ENCODE data around the gene SLC35F6.

The SLC35F6 gene

GRCh38 chr2:26718949-26719686 is 45.0 kb upstream of the SLC35F6 start:
- DNase-seq: no peak
- Histone ChIP-seq H3K36me3 (peaks cover 9% of the 10 kb centered on the region), H3K9me3 (ENCODE audit: severe bottlenecking) (peaks cover 2% of the 10 kb centered on the region), H3K27ac (no peak overlapping the region), H3K4me3 (ENCODE audit: low read depth, low read length) (no peak overlapping the region), H3K27me3 (ENCODE audit: insufficient read depth, low read depth, severe bottlenecking) (no peaks in the 10 kb centered on the region)
- TF ChIP-seq, protein P1, sequence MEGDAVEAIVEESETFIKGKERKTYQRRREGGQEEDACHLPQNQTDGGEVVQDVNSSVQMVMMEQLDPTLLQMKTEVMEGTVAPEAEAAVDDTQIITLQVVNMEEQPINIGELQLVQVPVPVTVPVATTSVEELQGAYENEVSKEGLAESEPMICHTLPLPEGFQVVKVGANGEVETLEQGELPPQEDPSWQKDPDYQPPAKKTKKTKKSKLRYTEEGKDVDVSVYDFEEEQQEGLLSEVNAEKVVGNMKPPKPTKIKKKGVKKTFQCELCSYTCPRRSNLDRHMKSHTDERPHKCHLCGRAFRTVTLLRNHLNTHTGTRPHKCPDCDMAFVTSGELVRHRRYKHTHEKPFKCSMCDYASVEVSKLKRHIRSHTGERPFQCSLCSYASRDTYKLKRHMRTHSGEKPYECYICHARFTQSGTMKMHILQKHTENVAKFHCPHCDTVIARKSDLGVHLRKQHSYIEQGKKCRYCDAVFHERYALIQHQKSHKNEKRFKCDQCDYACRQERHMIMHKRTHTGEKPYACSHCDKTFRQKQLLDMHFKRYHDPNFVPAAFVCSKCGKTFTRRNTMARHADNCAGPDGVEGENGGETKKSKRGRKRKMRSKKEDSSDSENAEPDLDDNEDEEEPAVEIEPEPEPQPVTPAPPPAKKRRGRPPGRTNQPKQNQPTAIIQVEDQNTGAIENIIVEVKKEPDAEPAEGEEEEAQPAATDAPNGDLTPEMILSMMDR (IDR thresholded peaks at IDR 0.05; ENCODE audit: low read depth, low read length): no peak

DNA sequence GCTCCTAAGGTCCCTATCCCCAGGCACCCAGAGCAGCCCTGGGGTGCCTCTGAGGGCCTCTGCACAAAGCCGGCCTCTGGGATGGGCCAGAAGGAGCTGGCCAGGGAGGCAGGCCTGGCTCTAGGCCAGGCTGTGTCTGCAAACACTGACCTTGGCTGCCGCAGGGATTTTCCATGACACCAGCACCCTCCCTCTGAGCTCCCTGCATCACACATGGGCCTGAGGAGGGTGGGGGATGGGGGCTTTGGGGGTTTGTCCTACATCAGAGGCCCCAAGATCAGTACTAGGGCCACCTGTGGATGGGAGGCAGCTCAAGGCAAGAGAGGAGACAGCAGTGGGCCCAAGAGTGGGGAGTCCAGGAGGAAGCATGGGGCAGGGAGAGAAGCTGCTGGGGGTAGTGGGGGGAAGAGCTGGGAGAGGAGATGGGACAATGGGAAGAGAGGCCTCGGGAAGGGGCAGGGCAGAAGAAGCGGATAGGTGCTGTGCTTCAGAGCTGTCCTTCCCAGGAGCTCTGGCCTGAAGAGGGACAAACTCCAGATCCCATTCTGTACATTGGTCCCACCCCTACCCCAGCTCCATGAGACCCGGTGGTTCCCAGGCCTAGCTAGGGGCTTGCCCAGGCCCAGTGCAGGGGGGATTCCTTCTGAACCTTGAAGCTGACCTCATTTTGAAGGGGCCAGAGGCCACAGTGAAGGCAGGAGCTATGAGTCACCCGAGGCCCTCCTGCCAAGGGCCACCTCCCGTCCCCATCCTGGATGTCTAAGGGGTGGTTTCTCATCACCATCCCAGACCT is 43.6 kb upstream of the SLC35F6 start:
- peak; percentile 71 for DNase-seq
- Histone ChIP-seq H3K27ac (peak overlapping the region; percentile 31), H3K9me3 (ENCODE audit: severe bottlenecking) (peaks cover 2% of the 10 kb centered on the region), H3K4me3 (ENCODE audit: low read depth, low read length) (no peak overlapping the region), H3K36me3 (peaks cover 9% of the 10 kb centered on the region), H3K27me3 (ENCODE audit: insufficient read depth, low read depth, severe bottlenecking) (no peaks in the 10 kb centered on the region)
- TF ChIP-seq, protein P1 (IDR thresholded peaks at IDR 0.05; ENCODE audit: low read depth, low read length): no peak

DNA sequence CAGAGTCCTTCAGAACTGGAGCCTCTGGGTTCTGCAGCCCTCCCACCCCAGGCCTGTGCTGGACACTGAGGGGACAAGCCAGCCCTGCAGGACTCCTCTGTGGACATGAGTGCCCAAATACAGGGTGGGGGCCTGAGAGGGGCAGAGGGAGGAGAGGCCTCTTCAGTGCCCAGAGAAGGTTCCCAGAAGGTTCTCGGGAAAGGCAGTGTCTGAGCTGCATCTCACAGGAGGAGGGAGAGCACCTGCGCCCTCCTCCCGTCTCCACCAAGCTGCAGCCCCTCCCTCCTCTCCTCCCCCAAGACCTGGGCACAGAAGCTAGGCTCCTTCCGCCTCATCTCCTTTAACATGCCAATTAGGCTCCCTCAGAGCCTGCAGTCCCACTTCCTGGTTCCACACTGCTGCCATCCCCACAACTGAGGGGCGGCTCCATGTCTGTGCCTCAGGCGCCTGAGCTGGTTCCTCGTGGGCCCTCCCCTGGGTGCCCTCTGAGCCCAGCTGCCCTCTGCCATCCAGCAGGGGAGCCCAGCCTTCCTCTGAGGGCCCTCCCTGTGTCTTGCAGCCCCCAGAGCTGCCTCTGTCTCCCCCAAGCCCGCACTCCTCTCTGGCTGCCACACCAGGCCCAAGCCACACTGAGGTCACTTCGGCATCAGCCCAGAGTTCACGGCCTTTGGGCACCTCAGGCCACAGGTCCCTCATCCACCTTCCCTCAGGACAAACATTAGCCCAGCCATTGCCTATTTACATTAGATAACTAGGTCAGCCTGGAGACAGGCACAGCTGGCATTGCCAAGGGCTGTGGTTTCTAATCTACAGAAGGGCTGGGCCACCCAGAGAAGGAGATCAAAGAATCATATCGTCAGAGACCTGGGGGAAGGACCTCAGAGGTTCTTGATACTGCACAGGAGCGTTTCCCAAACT is 42.7 kb upstream of the SLC35F6 start:
- H3K9me3 ChIP-seq (ENCODE audit: severe bottlenecking): peaks cover 2% of the 10 kb centered on the region
- peak overlapping the region; percentile 31 for H3K27ac ChIP-seq
- H3K36me3 ChIP-seq: peaks cover 4% of the 10 kb centered on the region
- no peak overlapping the region for H3K4me3 ChIP-seq (ENCODE audit: low read depth, low read length)
- no peak for DNase-seq
- H3K27me3 ChIP-seq (ENCODE audit: insufficient read depth, low read depth, severe bottlenecking): no peaks in the 10 kb centered on the region
- TF ChIP-seq, protein P1 (IDR thresholded peaks at IDR 0.05; ENCODE audit: low read depth, low read length): no peak

GRCh38 chr2:26722328-26722727 is 41.8 kb upstream of the SLC35F6 start:
- H3K4me3 ChIP-seq (ENCODE audit: low read depth, low read length): no peak overlapping the region
- no peaks in the 10 kb centered on the region for H3K27me3 ChIP-seq (ENCODE audit: insufficient read depth, low read depth, severe bottlenecking)
- H3K36me3 ChIP-seq: no peaks in the 10 kb centered on the region; the same call in 1 of the 2 replicates
- no peak overlapping the region for H3K27ac ChIP-seq
- H3K9me3 ChIP-seq (ENCODE audit: severe bottlenecking): no peaks in the 10 kb centered on the region
- TF ChIP-seq, protein P1 (IDR thresholded peaks at IDR 0.05; ENCODE audit: low read depth, low read length): no peak
- no peak for DNase-seq

DNA sequence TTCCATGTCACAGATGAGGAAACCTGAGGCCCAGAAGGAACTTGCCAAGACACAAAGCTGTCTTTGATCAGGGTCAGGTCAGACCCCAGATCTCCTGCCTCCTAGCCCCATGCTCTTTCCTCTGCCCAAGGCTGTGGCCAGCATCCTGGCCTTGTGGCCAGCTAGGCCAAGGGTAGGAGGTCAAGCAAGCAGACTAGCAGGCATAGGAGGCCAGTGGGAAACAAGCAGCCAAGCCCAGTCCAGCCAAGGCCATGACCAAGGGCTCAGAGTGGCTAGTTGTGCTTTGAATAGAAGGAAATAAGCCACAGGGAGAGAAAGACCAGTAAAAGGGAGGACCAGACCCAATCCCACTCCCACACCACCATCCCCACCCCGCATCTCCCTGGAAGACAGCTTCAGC is 41.2 kb upstream of the SLC35F6 start:
- no peak overlapping the region for H3K4me3 ChIP-seq (ENCODE audit: low read depth, low read length)
- no peaks in the 10 kb centered on the region for H3K9me3 ChIP-seq (ENCODE audit: severe bottlenecking)
- H3K27me3 ChIP-seq (ENCODE audit: insufficient read depth, low read depth, severe bottlenecking): no peaks in the 10 kb centered on the region
- H3K36me3 ChIP-seq: peaks cover 4% of the 10 kb centered on the region
- no peak for DNase-seq
- peak overlapping the region; percentile 9; the same call in 1 of the 2 replicates for H3K27ac ChIP-seq
- TF ChIP-seq, protein P1 (IDR thresholded peaks at IDR 0.05; ENCODE audit: low read depth, low read length): no peak

Measured in WERI-Rb-1 (cell line).